ENCODE data around the gene CD63. TPM values are rescaled to one million over a fixed set of nuclear protein-coding genes. Genes with fewer than 3 reads are reported as not detected.

Gene CD63
- total and polyA plus RNA-seq, 2 of the 13 experiments (the other 11 are each of a cell fraction or from before 2014, with no cell fraction given): 234 to 277 TPM

GRCh38 chr12:55706568-55707218 is 22.1 kb downstream of the CD63 start (continued):
- TF ChIP-seq ZNF790 (CRISPR knock-in tag; IDR thresholded peaks at IDR 0.05; ENCODE audit: borderline replicate concordance) (no peak), SP1 (IDR thresholded peaks at IDR 0.05) (no peak), SP1 (CRISPR knock-in tag; IDR thresholded peaks at IDR 0.05) (no peak), ZMYM2 (CRISPR knock-in tag; IDR thresholded peaks at IDR 0.05) (no peak), HCFC1 (IDR thresholded peaks at IDR 0.05; ENCODE audit: low read depth, low read length) (no peak), GATAD2A (CRISPR knock-in tag; IDR thresholded peaks at IDR 0.05) (no peak), MXD3 (CRISPR knock-in tag; IDR thresholded peaks at IDR 0.05) (no peak), CREB1 (IDR thresholded peaks at IDR 0.05) (no peak), CREB1 (CRISPR knock-in tag; IDR thresholded peaks at IDR 0.05) (no peak)

- under 1% methylated on average over 5 of the region's 5 CpGs for WGBS (ENCODE audit: low lambda C conversion rate)
- Histone ChIP-seq H3K4me3 (replicated peaks in 1 of 3; ENCODE audit: insufficient read depth in 1 of 3, low read depth in 2 of 3, low read length in 3 of 3) (no peak overlapping the region), H3K79me2 (ENCODE audit: insufficient read depth, low read length) (no peaks in the 10 kb centered on the region), H3K9ac (ENCODE audit: insufficient read depth, low read depth, low read length) (no peak overlapping the region), H4K20me1 (ENCODE audit: insufficient read depth, low read length) (no peaks in the 10 kb centered on the region; the same call in 1 of the 2 replicates), H3K27ac (ENCODE audit: extremely low read length, insufficient read depth, low read length) (no peak overlapping the region), H3K4me1 (ENCODE audit: insufficient read depth, low read length) (peaks cover 70% of the 10 kb centered on the region), H2AFZ (ENCODE audit: low read length) (no peak overlapping the region), H3K27me3 (ENCODE audit: control insufficient read depth in 1 of 2, insufficient read depth in 2 of 2, low read length in 2 of 2) (peaks cover 1 to 57% of the 10 kb centered on the region in 2 experiments; a peak in 4 of 5 replicates), H3K4me2 (ENCODE audit: low read depth, low read length) (no peak overlapping the region), H3K36me3 (replicated peaks in 1 of 2; ENCODE audit: control insufficient read depth in 1 of 2, insufficient read depth in 2 of 2, low read length in 2 of 2) (no peaks in the 10 kb centered on the region), H3K9me3 (ENCODE audit: low read length) (no peaks in the 10 kb centered on the region)
- BruUV-seq (replicated peaks): no TSS peak
- POLR2A ChIA-PET: interaction anchor here (1.4 to 3.4 kb wide), 4 partner anchors 10 to 24 kb away, joined by 3 to 14 read pairs (median 8); partner anchors contain the start of genes BLOC1S1, CD63 and RDH5
- CTCF ChIA-PET (ENCODE audit: low intra/inter-chr PET ratio, low total read pairs): no interaction called here
- no peak for FAIRE-seq
- DNase-seq (ENCODE audit: low spot score): no peak
- peak; percentile 48 for ATAC-seq
- TF ChIP-seq SP2 (CRISPR knock-in tag; IDR thresholded peaks at IDR 0.05) (no peak), MAZ (IDR thresholded peaks at IDR 0.05; ENCODE audit: borderline replicate concordance, low read depth, low read length) (peak; percentile 55; the same call in 1 of the 2 replicates), MAZ (CRISPR knock-in tag; IDR thresholded peaks at IDR 0.05; ENCODE audit: low read depth) (no peak), RAD21 (CRISPR knock-in tag; IDR thresholded peaks at IDR 0.05) (0 out of 2 replicates have a peak, but pooled peaks have one; percentile 20), FOSL2 (CRISPR knock-in tag; IDR thresholded peaks at IDR 0.05) (no peak), PATZ1 (CRISPR knock-in tag; IDR thresholded peaks at IDR 0.05) (peak; percentile 63; the same call in 1 of the 2 replicates), STAG1 (CRISPR knock-in tag; IDR thresholded peaks at IDR 0.05) (peak; percentile 15; the same call in 1 of the 2 replicates)
- TF ChIP-seq, protein P1, sequence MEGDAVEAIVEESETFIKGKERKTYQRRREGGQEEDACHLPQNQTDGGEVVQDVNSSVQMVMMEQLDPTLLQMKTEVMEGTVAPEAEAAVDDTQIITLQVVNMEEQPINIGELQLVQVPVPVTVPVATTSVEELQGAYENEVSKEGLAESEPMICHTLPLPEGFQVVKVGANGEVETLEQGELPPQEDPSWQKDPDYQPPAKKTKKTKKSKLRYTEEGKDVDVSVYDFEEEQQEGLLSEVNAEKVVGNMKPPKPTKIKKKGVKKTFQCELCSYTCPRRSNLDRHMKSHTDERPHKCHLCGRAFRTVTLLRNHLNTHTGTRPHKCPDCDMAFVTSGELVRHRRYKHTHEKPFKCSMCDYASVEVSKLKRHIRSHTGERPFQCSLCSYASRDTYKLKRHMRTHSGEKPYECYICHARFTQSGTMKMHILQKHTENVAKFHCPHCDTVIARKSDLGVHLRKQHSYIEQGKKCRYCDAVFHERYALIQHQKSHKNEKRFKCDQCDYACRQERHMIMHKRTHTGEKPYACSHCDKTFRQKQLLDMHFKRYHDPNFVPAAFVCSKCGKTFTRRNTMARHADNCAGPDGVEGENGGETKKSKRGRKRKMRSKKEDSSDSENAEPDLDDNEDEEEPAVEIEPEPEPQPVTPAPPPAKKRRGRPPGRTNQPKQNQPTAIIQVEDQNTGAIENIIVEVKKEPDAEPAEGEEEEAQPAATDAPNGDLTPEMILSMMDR (CRISPR knock-in tag; IDR thresholded peaks at IDR 0.05): peak; percentile 64
- in situ Hi-C loops (cut with HindIII; ENCODE audit: extremely low pct_ligation_motif_present, low pct_unique_long_range_greater_than_20kb): no loop called here
- intact Hi-C loops (cut with micrococcal nuclease; ENCODE audit: unreplicated experiment): loop anchor here (2.0 kb wide), 1 partner anchor 15 kb away; the partner anchor contains the start of gene RDH5
Observed at GRCh38 chr12:55705782-55706402, 22.9 kb downstream of the CD63 start.

All from HepG2 (cell line).